8988T (cell line): ENCODE results near the gene LEF1.

Experiments used
- DNase-seq: peaks from one replicate; pipeline ENCODE4 v3.0.0; 2011

LEF1 gene

DNA sequence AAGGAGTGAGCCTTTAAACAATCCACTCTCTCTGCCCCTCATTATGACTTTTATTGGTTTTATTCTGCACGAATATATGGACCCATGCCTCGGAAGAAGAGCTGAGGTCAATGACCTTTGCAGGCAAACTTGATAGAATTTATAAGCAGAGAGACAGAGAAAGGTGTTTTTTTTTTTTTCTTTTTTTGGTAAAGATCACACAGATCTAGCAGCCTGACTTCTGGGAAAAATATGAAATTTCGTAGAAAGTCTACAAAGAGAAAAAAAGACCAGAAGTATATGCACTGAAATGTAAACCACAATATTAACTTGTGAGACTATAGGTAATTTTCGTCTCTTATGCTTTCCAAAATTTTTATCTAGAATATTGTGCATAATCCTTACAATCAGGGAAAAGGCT lies 61.6 kb downstream of the LEF1 start:
- DNase-seq: no peak

DNA sequence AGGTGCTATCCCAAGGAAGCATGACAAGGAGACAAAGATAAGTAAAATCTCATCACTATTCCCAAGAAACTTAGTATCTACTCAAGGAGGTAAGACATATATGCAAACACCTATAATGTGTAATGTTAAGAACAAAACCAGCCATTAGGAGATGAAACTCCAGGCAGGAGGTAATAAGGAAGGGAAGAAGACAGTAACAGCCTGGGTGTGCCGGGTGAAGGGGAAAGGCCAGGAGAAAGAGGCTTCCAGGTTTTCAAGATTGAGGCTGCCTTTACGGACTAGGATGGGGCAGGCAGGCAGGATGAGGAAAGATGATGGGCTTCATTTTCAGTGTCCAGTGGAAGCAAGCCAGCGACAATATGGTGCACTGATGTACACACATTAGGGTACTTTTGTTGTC lies 62.5 kb downstream of the LEF1 start:
- DNase-seq: no peak

DNA sequence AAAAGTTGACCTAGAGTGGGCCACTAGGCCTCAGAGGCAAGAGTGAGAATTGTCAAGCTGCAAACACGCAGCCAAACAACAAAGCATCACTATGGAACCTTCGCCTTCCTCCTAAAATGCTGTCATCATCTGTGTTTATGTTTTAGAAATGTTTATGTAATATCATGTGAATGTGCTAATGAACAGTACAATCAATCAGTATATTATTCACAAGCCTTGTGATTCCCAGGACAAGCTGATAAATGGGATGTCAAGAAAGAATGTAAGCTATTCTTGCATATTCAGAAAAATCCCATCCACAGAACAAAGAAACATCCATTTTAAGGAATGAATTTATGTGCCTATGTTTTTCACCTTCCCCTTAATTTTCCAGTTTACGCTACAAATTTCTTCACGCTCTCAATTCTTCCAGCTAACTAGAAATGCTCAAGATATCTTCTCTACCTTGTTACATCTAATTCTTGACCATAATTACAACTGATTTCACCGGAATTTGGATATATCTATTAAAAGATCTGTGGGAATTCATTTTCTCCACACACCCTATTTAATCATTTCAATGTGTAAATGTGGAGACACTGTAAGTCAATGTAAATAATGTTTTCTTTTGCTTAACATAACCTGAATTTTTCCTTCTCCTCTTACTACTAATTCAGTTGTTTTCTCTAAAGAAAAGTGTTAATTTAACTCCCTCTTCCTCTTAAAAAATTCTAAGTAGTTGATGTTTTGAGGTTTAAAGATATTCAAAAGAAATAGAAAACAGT lies 65.5 kb downstream of the LEF1 start:
- DNase-seq: no peak

DNA sequence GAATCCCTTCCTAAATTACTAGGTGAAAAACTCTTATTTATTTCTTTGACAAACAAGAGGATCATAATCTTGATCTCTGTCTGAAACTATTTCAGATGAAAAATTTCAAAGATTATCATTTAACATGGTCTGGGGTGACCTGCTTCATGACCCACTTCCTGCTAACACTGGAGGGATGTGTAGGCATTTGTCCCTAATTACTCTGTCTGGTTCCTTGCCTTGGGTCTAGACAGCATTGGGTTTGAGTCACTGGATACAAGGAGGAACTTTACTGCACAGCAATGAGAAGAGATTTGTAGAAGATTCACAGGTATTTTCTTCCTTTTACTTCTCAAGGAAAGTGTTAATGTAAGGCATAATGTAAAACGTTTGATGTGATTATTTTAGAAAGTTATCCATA lies 67.9 kb downstream of the LEF1 start:
- no peak for DNase-seq

DNA sequence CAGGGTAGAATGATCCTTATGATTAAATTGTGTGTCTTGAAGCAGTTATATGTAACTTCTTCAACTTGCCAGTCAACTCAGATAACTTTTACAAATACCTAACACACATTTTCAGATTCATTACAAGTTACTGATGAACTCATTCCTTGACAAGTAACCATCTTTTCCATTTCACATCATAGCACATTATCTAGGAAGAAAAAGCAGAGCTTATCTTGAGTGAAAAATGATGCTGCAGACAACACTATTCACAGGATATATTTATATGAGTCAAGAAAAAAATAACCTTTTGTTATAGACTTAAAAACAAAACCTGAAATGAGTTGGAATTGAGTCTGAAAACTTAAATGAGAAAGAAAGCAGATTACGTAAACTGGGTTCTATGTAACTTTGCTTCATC lies 68.9 kb downstream of the LEF1 start:
- no peak for DNase-seq

DNA sequence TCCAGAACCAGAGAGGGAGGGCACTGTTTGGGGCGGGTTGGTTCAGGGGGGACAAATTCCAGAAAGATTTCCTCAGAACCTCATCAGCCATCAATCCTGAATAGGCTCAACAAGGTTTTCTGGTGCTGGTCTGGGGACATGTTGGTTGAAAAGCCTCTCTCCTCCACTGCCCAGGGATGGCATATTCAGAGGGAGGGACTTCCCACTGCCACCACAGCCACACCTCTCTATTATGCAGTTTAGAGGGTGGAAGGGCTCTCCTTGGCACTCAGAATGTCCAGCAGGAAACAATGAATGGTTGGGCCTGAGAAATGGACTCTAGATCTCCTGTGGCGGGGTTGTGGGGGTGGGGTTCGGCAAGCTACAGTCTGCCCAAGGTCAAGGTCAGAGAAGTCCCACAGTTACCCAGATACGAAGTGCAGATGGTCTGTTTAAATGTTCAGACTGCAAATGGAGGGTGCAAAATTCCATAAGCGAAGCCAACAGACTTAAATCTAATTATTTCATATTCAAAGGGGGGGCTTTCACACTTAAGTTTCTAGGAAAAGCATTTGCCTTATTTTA lies 70.7 kb downstream of the LEF1 start:
- no peak for DNase-seq

DNA sequence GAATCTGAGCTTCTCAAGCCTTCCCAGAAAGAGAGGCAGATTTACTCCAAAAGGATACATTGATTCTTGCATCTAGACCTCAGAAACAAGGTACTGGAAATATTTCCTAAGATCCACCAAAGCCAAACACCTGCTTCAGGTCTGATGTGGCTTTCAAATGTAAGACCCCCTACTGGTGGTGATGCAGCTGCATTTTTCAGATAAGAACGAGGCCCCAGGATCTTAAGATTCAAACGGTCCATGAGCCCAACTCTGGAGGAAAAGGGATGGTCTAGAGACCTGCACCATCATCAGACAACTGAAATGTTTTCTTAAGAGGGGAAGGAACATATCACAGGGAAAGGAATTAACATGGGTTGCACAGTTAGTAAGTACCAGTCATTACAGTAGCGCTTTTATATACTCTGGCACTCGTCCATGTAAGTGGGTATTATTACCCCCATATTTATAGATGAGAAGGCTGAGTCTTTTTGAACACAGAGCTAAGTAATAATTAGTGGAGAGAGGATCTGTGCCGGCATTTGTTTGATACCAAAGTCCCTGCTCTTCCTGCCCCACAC lies 73.7 kb downstream of the LEF1 start:
- DNase-seq: no peak

DNA sequence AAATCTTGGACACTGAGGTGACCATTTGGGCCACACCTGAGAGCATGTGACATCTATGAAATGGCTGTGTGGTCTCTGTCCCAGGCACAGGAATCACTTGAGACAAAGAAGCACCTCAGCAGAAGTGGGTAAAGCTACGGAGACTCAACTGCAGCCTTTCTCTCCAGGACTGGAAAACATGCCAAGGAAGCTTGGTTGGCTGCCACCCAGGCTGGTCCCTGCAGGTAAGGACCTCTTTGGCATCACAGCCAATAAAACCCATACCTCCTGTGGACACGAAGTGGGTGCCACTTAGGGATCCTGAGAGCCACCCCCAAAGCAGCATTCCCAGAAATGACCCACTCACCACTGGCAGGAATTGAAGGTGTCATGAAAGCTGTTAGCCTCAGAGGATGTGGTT lies 74.6 kb downstream of the LEF1 start:
- DNase-seq: no peak

DNA sequence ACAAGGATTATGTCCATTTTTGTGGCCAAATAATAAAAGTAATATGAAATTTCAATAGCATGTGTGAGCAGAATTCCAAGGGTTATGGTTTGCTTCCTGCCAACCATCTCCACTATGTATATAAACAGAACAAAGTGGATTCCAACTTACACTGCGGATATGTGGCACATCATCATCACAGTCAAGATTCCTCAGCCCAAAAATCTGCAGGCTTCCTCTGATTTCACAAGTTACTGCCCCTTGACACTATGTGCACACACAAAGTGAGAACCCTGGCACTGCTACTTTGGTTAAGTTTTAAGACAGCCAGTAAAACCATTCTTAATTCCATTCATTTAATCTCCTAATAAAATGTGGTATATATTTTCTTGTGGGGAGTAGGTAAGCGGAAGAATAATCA lies 76.4 kb downstream of the LEF1 start:
- DNase-seq: no peak

DNA sequence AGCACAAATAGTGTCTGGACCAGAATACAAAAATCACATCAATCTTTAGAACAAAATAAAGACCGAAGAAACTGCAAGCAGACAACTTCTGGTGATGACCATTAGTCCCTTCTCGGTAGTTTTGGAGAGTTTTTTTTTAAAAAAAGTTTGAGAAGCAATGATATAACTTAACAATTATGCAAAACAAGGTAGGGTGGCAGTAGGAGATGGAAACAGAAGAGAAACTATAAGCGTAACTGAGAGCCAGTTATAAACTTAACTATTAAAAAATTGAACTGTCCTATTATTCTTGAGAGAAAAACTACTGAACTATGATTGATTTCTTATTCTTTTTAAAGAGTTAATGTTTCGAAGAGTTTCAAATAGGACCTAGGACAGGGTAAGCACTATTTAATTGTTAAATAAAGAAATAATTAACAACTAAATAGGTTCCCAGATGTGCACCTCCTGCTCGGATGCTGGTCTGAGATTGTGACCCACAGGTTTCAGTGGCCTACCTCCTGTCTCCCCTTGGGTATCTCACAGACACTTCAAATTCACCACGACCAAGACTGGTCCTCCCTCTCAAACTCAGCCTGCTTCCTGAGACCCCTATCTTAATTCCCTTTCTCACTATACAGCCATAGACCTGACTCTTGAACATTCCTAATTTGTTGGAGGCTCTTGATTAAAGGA lies 81.3 kb downstream of the LEF1 start:
- no peak for DNase-seq

DNA sequence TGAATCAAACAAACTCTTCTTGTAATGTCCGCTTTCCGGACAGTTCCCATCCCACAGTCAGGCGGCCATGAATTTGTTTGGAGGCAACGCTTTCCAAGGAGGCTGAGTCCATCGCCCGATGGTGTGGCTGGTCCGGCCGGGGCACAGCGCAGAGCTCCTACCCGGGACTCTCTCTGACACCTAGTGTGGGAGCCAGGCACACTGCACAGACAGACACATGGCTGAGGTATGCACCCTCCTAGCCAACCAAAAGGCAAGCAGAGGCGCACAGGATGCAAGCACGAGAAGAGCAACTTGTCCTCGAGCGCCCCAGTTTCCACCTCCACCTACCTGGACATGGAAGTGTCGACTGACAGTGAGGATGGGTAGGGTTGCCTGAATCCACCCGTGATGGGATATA lies 87.5 kb downstream of the LEF1 start:
- no peak for DNase-seq

DNA sequence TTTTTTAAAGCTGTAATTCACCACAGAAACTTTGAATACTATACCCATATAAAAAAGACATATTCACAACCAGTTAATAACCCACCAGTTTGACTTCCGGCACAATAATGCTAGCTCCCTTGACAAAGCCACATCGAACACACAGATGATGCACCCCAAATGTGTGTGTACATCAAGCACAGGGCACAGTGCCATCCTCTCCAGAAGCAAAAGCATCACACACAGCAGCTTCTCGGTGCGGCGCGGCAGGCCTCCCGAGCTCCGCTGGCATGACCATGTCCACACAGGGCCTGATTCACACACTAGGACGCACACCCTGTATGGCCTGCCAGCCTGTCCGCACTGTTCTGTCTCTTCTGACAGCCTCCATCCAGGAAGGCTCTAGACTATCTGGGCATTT lies 88.0 kb downstream of the LEF1 start:
- no peak for DNase-seq

DNA sequence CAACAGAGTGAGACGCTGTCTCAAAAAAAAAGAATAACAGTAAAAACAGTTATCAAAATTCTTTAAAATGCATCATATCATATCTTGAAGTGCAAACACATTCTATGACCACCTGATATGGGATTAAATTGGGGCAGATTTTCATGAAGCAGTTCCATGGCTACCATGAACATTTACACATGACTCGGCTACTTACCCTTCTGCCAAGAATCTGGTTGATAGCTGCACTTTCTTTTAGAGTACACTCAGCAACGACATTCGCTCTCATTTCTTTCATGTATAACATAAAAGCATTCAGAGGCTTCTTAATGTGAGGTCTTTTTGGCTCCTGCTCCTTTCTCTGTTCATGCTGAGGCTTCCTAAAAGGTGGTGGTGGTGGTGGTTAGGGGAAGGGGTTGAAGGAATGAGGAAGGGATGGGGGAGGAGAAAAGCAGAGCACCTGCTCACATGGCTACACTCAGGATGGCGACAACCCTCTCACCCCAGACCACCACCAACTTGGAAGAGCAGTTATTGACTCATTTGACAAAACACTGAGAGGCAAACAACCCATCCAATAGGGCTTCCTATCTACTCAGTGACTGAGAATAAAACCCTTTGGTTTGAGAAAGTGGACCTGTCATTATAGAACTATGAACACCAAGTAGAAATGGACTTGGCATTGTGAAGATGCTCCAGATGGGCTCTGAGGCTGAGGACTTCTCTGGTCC lies 90.6 kb downstream of the LEF1 start:
- no peak for DNase-seq

DNA sequence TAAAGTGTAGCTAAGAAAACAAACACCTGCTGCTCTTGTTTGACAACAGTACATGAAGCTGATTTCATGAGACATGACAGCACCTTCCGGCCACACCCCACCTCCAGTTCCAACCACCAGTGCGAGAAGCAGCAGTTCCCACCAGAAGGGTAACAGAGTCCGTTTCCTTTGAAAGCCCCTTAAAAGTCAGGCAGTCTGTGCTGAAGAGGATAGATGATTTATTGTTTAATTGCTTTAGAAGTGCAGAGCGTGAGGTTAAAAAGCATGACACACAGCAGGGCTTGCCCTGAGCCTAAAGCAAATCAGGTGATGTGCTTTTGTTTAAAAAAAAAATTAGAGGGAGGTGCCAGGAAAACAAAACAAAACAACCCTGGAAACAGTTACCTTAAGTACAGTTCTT lies 96.4 kb downstream of the LEF1 start:
- DNase-seq: no peak

DNA sequence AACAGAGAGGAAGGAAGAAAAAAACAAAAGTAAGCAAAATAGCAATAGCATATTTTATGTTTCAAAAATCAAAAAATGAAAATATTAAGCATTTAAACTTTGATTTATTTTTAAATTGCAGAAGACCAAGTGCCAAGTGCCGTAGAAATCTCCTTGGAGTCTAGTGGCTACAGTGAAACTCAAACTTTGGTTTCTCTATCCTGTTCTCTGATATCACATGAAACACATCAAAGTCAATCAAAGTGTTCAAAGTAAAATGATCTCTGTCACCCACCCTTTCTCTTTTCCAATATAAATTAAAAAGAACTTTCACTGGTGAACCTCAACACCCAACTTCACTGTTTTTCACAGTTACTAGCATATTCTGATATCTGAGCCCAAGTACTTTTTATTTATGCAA lies 98.0 kb downstream of the LEF1 start:
- no peak for DNase-seq

DNA sequence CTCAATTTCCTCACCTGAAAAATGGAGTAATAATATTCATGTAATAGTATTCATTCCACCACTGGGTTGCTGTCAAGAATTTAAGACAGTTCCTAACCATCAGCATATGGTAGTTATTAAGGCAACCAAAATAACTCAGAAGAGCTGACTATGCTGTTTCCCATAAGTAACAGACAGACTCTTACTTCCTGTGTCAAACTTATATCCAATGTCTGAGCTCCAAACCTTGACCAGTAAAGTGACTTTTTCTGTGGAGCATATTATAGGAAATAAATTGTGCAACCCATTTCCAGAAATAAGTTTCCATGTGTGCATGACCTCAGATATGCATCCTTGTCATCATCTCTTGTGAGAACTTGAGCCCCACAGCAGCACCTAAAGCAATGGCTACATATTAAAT lies 100.3 kb downstream of the LEF1 start:
- DNase-seq: no peak

DNA sequence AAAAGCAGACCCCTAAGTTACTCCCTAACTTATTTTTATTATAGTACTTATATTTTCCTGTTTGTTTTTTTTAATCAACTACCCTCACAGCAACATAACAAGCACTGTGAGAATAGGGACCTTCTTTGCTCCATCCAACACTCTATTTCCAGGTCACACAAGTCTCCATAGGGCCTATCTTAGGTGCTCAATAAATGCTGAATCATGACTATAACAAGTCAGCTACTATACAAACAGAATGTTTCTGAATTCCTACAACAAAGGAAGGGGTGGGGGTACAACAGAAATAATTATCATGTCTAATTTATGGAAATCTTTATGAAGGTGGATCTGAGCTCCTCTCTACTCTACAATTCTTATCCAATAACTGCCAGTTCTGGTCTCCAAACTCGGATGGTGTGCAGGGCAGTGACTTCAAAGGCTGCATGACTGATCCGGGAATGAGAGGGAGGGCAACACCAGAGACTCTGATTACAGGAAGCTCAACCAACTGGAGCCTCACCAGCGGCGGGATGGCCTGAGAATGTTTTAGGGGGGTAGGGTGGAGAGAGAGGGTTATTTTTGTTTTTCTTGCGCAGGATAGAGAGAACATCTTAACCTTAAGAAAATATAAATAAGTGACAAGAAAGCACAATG lies 107.9 kb downstream of the LEF1 start:
- no peak for DNase-seq

DNA sequence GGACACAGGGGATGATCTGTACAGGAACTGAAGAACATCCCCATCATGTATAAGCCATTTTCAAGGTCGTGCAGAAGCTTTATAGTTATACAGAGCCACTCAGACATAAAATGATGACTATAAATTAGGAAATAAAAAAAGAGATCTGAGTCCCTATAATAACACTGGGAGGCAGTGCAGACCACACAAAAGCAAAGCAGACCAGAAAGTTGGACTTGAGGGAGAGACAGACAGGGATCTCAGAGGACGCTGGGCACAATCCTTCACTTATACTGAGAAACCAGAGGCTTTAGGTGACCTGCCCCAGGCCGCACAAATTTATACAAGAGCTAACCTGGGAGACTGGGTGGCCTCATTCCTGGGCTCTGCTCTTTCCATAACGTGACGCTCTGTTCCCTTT lies 108.6 kb downstream of the LEF1 start:
- DNase-seq: no peak

DNA sequence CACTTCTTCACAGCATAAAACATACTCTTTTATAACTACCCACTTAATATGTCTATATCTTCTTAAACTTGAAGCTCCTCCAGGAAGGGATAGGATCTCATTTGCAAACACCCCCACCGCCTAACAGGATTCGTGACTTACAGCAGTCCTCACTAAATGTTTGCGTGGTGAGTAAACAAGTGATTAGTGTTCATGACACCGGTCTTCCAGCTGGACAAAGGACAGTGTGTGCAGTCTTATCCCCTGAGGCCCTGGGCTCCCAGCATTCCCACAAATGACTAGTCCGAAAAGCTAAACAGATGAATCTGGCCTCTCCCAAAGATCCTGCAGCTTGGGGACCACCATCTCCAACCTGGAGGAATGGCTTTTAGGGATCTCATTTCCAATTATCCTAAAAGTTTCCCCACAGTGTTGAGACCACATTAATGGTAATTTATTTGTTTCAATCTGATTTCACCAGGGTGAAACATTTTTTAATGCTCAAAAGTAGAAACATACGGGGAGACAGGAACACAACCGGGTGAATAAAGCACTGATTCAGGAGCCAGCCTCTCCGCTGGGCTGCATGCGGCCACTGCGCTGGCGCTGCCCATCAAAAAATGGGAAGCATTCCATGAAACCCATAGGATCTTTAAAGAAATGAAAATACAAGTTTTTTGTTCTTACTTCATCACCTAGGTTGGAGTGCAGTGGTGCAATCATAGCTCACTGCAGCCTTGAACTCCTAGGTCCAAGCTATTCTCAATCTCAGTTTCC lies 109.9 kb downstream of the LEF1 start:
- DNase-seq: peak; percentile 50

DNA sequence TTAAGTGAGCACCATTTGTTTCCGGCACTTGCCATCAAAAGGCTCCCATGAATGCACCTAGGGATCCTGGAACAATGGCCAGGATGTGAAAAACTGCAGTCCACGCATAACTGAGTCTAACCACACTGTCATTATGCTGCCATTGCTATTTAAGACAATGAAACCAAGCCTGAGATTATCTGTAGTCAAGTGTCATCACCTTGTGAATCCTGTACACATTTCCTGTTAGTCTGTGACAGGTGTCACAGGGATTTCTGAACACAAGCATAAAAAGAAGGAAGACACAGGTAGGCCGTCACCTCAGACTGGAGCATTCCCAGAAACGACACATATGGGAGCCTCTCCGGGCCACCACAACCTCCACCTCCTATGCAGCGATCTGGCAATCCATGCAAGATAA lies 112.3 kb downstream of the LEF1 start:
- DNase-seq: no peak

DNA sequence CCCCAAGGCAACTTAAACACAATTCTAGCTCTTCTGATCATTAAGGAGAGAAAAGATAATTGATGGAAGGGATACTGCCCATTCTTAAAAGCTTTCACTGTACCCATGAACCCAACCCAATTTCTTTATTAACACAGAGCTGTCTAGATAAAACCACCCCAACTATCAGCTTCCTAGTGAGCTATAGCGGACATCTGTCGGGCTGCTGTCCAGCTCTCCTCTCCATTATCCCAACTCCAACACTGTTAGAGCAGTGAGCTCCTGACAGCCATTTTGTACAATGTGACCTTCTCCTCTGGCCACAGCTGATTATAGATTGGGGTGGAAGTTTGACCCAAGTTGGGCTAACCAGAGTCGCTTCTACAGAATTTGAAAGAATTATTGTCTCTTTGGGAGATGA lies 112.9 kb downstream of the LEF1 start:
- no peak for DNase-seq

DNA sequence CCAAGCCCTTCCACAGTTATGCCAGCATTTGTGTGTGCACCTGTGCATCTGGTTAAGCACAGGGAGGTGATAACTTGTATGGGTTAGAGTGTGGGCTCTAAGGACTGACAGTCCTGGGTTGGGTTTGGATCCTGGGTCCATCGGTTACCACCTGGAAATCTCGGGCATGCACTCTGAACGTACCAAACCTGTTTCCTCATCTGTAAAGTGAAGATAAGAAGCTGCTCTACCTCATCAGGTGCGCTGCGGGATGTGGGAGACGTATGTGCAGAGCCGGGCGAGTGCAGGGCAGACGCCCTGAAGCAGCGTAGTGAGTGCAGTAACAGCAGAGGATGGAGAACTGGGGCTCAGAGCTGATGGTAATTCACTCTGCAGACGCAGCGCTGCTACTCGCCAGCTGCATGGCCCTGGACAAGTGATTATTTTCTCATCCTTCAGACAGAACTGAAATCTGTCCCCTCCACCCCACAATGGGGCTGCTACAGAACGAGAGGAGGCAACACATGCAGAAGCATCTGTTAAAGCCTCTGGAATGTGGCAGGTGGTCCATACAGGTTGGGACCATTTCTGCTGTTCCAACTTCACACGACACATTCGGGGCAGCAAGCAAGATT lies 114.6 kb downstream of the LEF1 start:
- no peak for DNase-seq
